CD14-positive monocyte (primary cell): ENCODE data around the gene MAP7D1. TPM values are rescaled to one million over a fixed set of nuclear protein-coding genes. Genes with fewer than 3 reads are reported as not detected.

ENCODE experiments used
- DNase-seq, 3 donors: peaks; one replicate each; pipeline ENCODE4 v3.0.0-alpha.2; 2011 to 2022
- H2AFZ ChIP-seq: 2 replicates; pipeline ENCODE4 v1.6.0; 2012; ENCODE audit warnings: mild to moderate bottlenecking, low read depth, low read length, inconsistent platforms; ENCODE audit not compliant: insufficient read depth, poor library complexity, severe bottlenecking
- H3K27ac ChIP-seq, 2 donors: 1 replicate in 1 of 2; 2 replicates in 1 of 2; pipeline ENCODE4 v1.5.1; 2012 to 2013; ENCODE audit warnings: low read length in 2 of 2, control low read depth in 1 of 2, inconsistent platforms in 1 of 2, low read depth in 1 of 2, mild to moderate bottlenecking in 1 of 2
- H3K27me3 ChIP-seq, 2 donors: one replicate each; pipeline versions ENCODE4 v1.6.0 to v1.6.1; 2011 to 2013; ENCODE audit warnings: low read length in 2 of 2; ENCODE audit not compliant: control insufficient read depth in 2 of 2, insufficient read depth in 2 of 2
- H3K36me3 ChIP-seq, 2 donors: replicated peaks in 1 of 2; 1 replicate in 1 of 2; 2 replicates in 1 of 2; pipeline versions ENCODE4 v1.5.1 to v1.6.1; 2012 to 2013; ENCODE audit warnings: low read length in 2 of 2, control low read depth in 1 of 2, inconsistent platforms in 1 of 2, mild to moderate bottlenecking in 1 of 2; ENCODE audit not compliant: insufficient read depth in 2 of 2, control insufficient read depth in 1 of 2
- H3K4me1 ChIP-seq, 2 donors: 1 replicate in 1 of 2; 2 replicates in 1 of 2; pipeline versions ENCODE4 v1.5.1 to v1.6.1; 2012 to 2013; ENCODE audit warnings: low read length in 2 of 2, control low read depth in 1 of 2, inconsistent platforms in 1 of 2, mild to moderate bottlenecking in 1 of 2, moderate library complexity in 1 of 2; ENCODE audit not compliant: insufficient read depth in 2 of 2, control insufficient read depth in 1 of 2
- H3K4me2 ChIP-seq: replicated peaks from 2 replicates; pipeline ENCODE3; 2012; ENCODE audit warnings: low read length, moderate library complexity, mild to moderate bottlenecking; ENCODE audit not compliant: poor library complexity, severe bottlenecking; ENCODE audit errors: extremely low read depth
- H3K4me3 ChIP-seq, 3 experiments: fragments of 200-600 bp in 1 of 3; sonication (generic) in 1 of 3; replicated peaks in 1 of 3; 1 replicate in 2 of 3; 2 replicates in 1 of 3; pipeline ENCODE4 v1.5.1; 2011 to 2013; ENCODE audit warnings: low read length in 3 of 3, mild to moderate bottlenecking in 3 of 3, control low read depth in 2 of 3, low read depth in 2 of 3, inconsistent platforms in 1 of 3, moderate library complexity in 1 of 3
- H3K79me2 ChIP-seq: 2 replicates; pipeline ENCODE4 v1.6.0; 2012; ENCODE audit warnings: mild to moderate bottlenecking, control low read depth, inconsistent platforms, low read length, moderate library complexity; ENCODE audit not compliant: insufficient read depth
- H3K9ac ChIP-seq: 2 replicates; pipeline ENCODE4 v1.6.0; 2017; ENCODE audit warnings: low read length, mild to moderate bottlenecking; ENCODE audit not compliant: insufficient read depth, poor library complexity, severe bottlenecking
- H3K9me3 ChIP-seq, 2 donors: replicated peaks in 1 of 2; 1 replicate in 1 of 2; 2 replicates in 1 of 2; pipeline versions ENCODE4 v1.5.1 to v1.6.1; 2012 to 2013; ENCODE audit warnings: low read length in 2 of 2, control low read depth in 1 of 2; ENCODE audit not compliant: control insufficient read depth in 1 of 2, insufficient read depth in 1 of 2
- H4K20me1 ChIP-seq: 2 replicates; pipeline ENCODE4 v1.6.0; 2012; ENCODE audit warnings: mild to moderate bottlenecking, low read length, control low read depth, moderate library complexity; ENCODE audit not compliant: insufficient read depth
- H3K27ac Mint-ChIP-seq, 7 donors: one replicate each; pipeline ENCODE4 v1.8.0; 2020; ENCODE audit warnings: mild to moderate bottlenecking in 7 of 7, mixed read lengths in 7 of 7, moderate library complexity in 6 of 7, inconsistent platforms in 2 of 7
- H3K27me3 Mint-ChIP-seq, 3 donors: one replicate each; pipeline ENCODE4 v1.8.0; 2021 to 2022; ENCODE audit warnings: low read depth in 3 of 3, mild to moderate bottlenecking in 3 of 3, mixed read lengths in 3 of 3, moderate library complexity in 3 of 3, inconsistent platforms in 1 of 3
- H3K36me3 Mint-ChIP-seq, 2 donors: one replicate each; pipeline ENCODE4 v1.8.0; 2020; ENCODE audit warnings: mixed read lengths in 2 of 2, inconsistent platforms in 1 of 2, mild to moderate bottlenecking in 1 of 2
- H3K4me1 Mint-ChIP-seq: one replicate; pipeline ENCODE4 v1.8.0; 2020; ENCODE audit warnings: mild to moderate bottlenecking, mixed read lengths
- H3K4me3 Mint-ChIP-seq, 2 donors: one replicate each; pipeline ENCODE4 v1.8.0; 2020; ENCODE audit warnings: mild to moderate bottlenecking in 2 of 2, mixed read lengths in 2 of 2, moderate library complexity in 1 of 2
- H3K9me3 Mint-ChIP-seq, 7 donors: one replicate each; pipeline ENCODE4 v1.8.0; 2020 to 2022; ENCODE audit warnings: mixed read lengths in 7 of 7, mild to moderate bottlenecking in 6 of 7, moderate library complexity in 6 of 7, inconsistent platforms in 2 of 7
- WGBS: methylation state at CpG from one replicate; pipeline ENCODE4 v1.1.5; 2013; ENCODE audit warnings: missing lambda C conversion rate; ENCODE audit not compliant: insufficient coverage; 5-methylcytosine and 5-hydroxymethylcytosine counted together
- intact Hi-C, 2 donors: fragments of 100-400 bp; cut with micrococcal nuclease; formaldehyde crosslinking; loops; one replicate each; pipeline versions ENCODE4 v1.15.0 to v1.15.1; 2023
- polyA plus RNA-seq, 3 donors: library from polyadenylated mRNA; depleted of rRNA in 1 of 3; unstranded in 2 of 3; stranded (reverse) in 1 of 3; fragments of 300-500 nt in 2 of 3; fragments of >200 nt in 1 of 3; fragmentation: Illumina TruSeq in 2 of 3; gene quantifications; 1 replicate in 2 of 3; 2 replicates in 1 of 3; pipeline ENCODE4 v1.2.3, GENCODE V29; 2012 to 2021
- TF ChIP-seq, protein P1 (sequence below): fragments of 200-600 bp; IDR thresholded peaks from one replicate; pipeline ENCODE4 v1.8.0; 2022; ENCODE audit warnings: antibody characterized with exemption, mild to moderate bottlenecking

Gene MAP7D1
- polyA plus RNA-seq, 3 donors, result 12.3 to 153 (median 13.6) TPM

DNA sequence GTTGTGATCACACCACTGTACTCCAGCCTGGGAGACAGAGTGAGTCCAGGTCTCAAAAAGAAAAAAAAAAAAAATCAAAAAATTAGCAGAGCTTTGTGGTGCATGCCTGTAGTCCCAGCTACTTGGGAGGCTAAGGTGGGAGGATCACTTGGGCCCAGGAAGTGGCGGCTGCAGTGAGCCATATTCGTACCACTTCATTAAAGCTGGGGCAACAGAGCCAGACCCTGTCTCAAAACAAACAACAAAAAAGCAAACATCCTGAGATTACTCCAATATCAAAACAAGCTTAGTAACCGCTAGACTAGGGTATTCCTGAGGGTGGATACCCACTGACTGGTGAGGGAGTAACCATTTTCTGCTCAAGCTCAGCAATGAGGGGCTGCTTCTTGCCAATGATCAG, 55.3 kb downstream of the MAP7D1 start:
- no peaks in the 10 kb centered on the region for H3K36me3 ChIP-seq
- H3K4me1 Mint-ChIP-seq, result peaks cover 22% of the 10 kb centered on the region
- H3K27ac Mint-ChIP-seq, result peak overlapping the region in 1 of 7 donors; percentile 3
- no peaks in the 10 kb centered on the region for H3K36me3 Mint-ChIP-seq
- H2AFZ ChIP-seq, result no peak overlapping the region
- intact Hi-C loops, result no loop called here
- TF ChIP-seq, protein P1, sequence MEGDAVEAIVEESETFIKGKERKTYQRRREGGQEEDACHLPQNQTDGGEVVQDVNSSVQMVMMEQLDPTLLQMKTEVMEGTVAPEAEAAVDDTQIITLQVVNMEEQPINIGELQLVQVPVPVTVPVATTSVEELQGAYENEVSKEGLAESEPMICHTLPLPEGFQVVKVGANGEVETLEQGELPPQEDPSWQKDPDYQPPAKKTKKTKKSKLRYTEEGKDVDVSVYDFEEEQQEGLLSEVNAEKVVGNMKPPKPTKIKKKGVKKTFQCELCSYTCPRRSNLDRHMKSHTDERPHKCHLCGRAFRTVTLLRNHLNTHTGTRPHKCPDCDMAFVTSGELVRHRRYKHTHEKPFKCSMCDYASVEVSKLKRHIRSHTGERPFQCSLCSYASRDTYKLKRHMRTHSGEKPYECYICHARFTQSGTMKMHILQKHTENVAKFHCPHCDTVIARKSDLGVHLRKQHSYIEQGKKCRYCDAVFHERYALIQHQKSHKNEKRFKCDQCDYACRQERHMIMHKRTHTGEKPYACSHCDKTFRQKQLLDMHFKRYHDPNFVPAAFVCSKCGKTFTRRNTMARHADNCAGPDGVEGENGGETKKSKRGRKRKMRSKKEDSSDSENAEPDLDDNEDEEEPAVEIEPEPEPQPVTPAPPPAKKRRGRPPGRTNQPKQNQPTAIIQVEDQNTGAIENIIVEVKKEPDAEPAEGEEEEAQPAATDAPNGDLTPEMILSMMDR, result no peak
- H3K4me3 ChIP-seq, result no peak overlapping the region
- no peak for DNase-seq
- peaks cover 20 to 21% of the 10 kb centered on the region in 2 donors for H3K4me1 ChIP-seq
- no peaks in the 10 kb centered on the region for H3K9me3 ChIP-seq
- H3K27me3 Mint-ChIP-seq, result peaks cover 0 to 8% (median 0%) of the 10 kb centered on the region in 3 donors
- WGBS, result no CpG with 5 or more reads among the region's 3 CpGs
- no peak overlapping the region for H3K27ac ChIP-seq
- H3K27me3 ChIP-seq, result no peaks in the 10 kb centered on the region
- peaks cover 0 to 2% (median 0%) of the 10 kb centered on the region in 7 donors for H3K9me3 Mint-ChIP-seq
- no peaks in the 10 kb centered on the region for H4K20me1 ChIP-seq
- no peak overlapping the region for H3K9ac ChIP-seq
- no peak overlapping the region for H3K4me3 Mint-ChIP-seq
- H3K79me2 ChIP-seq, result no peaks in the 10 kb centered on the region
- H3K4me2 ChIP-seq, result no peak overlapping the region

DNA sequence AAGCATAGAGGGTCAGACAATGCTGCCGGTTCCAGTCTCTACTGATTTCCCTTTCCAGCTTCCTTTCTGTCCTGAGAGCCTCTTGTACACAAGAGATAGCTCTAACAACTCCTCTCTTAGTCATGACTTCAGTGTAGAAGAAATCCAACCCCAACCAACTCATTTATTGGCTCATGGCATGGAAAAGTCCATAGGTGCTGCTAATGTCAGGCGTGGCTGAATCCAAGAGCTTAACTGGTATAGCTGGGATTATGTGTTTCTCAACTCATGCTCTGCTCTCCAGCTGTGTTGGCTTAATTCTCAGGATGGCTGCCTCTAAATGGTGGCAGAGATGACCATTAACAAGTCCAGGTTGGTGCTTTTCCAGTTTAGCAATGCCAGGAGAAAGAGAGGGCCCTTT, 55.9 kb downstream of the MAP7D1 start:
- H3K4me2 ChIP-seq, result no peak overlapping the region
- peaks cover 20 to 21% of the 10 kb centered on the region in 2 donors for H3K4me1 ChIP-seq
- H3K4me3 ChIP-seq, result no peak overlapping the region
- H4K20me1 ChIP-seq, result no peaks in the 10 kb centered on the region
- Mint-ChIP-seq H3K4me3 (no peak overlapping the region), H3K27ac (peak overlapping the region in 1 of 7 donors; percentile 22), H3K27me3 (peaks cover 0 to 8% (median 0%) of the 10 kb centered on the region in 3 donors), H3K36me3 (no peaks in the 10 kb centered on the region), H3K9me3 (peaks cover 0 to 2% (median 0%) of the 10 kb centered on the region in 7 donors), H3K4me1 (peaks cover 22% of the 10 kb centered on the region)
- no peaks in the 10 kb centered on the region for H3K9me3 ChIP-seq
- intact Hi-C loops, result no loop called here
- H3K27ac ChIP-seq, result no peak overlapping the region
- no peaks in the 10 kb centered on the region for H3K36me3 ChIP-seq
- H3K27me3 ChIP-seq, result no peaks in the 10 kb centered on the region
- WGBS, result 100% methylated on average over 1 of the region's 2 CpGs
- no peak for DNase-seq
- H3K9ac ChIP-seq, result no peak overlapping the region
- peak overlapping the region; percentile 50 for H2AFZ ChIP-seq
- H3K79me2 ChIP-seq, result no peaks in the 10 kb centered on the region
- TF ChIP-seq, protein P1, result no peak
